GM12892 (cell line): Measurements from ENCODE around the gene KRT74.

ENCODE experiments used
- POLR2AphosphoS5 ChIP-seq: IDR thresholded peaks from 2 replicates; pipeline ENCODE4 v1.6.1; 2011; ENCODE audit warnings: low read depth, low read length, control low read depth
- TAF1 ChIP-seq: IDR thresholded peaks from 2 replicates; pipeline ENCODE4 v1.6.1; 2011; ENCODE audit warnings: low read depth, mild to moderate bottlenecking, control low read depth, low read length, borderline replicate concordance

DNA sequence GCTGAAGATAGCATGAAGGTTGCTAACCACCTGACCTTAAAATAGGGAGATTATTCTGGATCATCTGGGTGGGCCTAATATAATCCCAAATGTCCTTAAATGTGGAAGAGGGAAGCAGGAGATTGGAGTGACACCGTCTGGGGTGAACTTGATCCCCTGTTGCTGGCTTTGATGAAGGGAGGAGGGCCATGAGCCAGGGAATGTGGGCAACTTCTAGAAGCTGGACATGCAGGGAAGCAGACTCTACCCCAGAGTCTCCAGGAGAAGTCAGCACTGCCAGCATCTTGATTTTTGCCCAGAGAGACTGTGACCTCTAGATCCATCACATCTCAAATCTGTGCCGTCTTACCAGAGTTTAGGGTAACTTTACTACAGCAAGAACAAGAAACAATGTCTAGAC is 44.2 kb downstream of the KRT74 start:
- no peak for TF ChIP-seq TAF1
- no peak for TF ChIP-seq POLR2AphosphoS5
